PFSK-1 (cell line): ENCODE measurements around the gene ERBB4.

Experiments used
- FOXP2 ChIP-seq: optimal IDR thresholded peaks from 2 replicates; pipeline ENCODE3; 2011; ENCODE audit warnings: borderline replicate concordance, control low read depth, inconsistent platforms; ENCODE audit not compliant: insufficient read depth; ENCODE audit errors: extremely low read length, extremely low read depth
- POLR2AphosphoS5 ChIP-seq: IDR thresholded peaks from 2 replicates; pipeline ENCODE4 v1.6.1; 2012; ENCODE audit warnings: low read depth, mild to moderate bottlenecking, control low read depth, low read length, moderate library complexity
- SIN3A ChIP-seq: IDR thresholded peaks from 2 replicates; pipeline ENCODE4 v1.6.1; 2012; ENCODE audit warnings: mild to moderate bottlenecking, low read length, moderate library complexity, borderline replicate concordance; ENCODE audit not compliant: insufficient read depth
- TAF1 ChIP-seq: IDR thresholded peaks from 2 replicates; pipeline ENCODE4 v1.6.1; 2012; ENCODE audit warnings: low read length, control low read depth, borderline replicate concordance; ENCODE audit not compliant: insufficient read depth
- TF ChIP-seq, protein P1 (sequence below), 2 experiments: IDR thresholded peaks; 2 replicates each; pipeline versions ENCODE4 v1.6.1 to v1.8.0; 2011 to 2012; ENCODE audit warnings: low read depth in 2 of 2, low read length in 2 of 2, control low read depth in 1 of 2, inconsistent platforms in 1 of 2, mild to moderate bottlenecking in 1 of 2, moderate library complexity in 1 of 2; ENCODE audit not compliant: insufficient read depth in 1 of 2

Gene ERBB4

DNA sequence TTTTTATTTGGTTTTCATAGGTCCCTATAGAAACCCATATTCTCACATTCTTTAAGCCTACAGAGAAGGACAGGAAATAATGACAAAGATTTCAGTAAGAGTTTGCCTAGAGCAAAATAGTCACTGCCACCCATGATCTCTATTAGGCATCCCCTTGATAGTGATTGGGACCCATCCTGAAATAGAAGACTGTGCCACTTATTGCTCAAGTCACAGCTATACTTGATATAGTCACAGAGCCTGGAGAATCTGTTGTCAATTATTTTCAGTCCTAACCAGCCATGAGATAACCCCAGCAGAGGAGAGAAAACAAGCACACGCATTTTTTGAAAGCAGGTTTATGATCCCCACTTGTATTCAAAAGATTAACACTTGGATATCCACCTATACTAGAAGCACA, 8.2 kb downstream of the ERBB4 start:
- TF ChIP-seq, protein P1, sequence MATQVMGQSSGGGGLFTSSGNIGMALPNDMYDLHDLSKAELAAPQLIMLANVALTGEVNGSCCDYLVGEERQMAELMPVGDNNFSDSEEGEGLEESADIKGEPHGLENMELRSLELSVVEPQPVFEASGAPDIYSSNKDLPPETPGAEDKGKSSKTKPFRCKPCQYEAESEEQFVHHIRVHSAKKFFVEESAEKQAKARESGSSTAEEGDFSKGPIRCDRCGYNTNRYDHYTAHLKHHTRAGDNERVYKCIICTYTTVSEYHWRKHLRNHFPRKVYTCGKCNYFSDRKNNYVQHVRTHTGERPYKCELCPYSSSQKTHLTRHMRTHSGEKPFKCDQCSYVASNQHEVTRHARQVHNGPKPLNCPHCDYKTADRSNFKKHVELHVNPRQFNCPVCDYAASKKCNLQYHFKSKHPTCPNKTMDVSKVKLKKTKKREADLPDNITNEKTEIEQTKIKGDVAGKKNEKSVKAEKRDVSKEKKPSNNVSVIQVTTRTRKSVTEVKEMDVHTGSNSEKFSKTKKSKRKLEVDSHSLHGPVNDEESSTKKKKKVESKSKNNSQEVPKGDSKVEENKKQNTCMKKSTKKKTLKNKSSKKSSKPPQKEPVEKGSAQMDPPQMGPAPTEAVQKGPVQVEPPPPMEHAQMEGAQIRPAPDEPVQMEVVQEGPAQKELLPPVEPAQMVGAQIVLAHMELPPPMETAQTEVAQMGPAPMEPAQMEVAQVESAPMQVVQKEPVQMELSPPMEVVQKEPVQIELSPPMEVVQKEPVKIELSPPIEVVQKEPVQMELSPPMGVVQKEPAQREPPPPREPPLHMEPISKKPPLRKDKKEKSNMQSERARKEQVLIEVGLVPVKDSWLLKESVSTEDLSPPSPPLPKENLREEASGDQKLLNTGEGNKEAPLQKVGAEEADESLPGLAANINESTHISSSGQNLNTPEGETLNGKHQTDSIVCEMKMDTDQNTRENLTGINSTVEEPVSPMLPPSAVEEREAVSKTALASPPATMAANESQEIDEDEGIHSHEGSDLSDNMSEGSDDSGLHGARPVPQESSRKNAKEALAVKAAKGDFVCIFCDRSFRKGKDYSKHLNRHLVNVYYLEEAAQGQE (IDR thresholded peaks at IDR 0.05; ENCODE audit: insufficient read depth in 1 of 2, low read depth in 2 of 2, low read length in 2 of 2), result no peak
- no peak for TF ChIP-seq SIN3A
- no peak for TF ChIP-seq TAF1
- no peak for TF ChIP-seq POLR2AphosphoS5
- no peak for TF ChIP-seq FOXP2

DNA sequence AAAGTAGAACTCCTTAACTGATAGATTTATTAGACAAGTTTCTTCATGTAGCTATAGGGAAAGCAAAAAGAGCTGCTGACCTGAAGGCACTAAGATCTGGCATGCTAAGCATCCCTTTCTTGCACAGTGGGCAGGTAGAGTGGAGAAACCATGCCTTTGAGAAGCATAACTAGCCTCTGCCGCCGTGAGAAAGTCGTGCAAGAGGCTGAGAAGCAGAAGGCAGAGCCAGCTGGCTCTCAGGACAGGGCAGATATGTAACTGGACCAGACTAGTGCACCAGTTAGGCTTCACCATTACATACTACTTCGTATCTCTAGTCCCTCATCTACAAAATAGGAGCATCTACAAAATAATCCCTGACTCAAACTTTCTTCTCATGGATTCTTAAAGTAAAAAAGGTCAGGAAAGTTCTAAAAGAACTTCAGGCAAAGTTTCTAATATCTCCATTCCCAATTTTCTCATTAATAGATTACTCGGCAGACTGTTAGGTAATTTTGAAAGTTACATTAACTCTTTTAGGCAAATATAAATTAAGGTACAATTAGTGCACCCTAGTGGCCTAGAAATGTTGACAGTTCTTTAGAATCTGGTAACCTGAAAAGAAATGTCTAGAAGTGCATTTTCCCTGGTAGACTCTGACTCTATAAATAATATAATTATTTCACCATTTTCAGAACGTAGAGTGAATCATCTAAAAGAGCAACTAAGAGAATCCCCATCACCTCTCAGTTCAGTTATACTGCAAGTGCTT, 10.3 kb downstream of the ERBB4 start:
- TF ChIP-seq POLR2AphosphoS5, result no peak
- no peak for TF ChIP-seq TAF1
- TF ChIP-seq FOXP2, result no peak
- TF ChIP-seq SIN3A, result no peak
- TF ChIP-seq, protein P1 (IDR thresholded peaks at IDR 0.05; ENCODE audit: insufficient read depth in 1 of 2, low read depth in 2 of 2, low read length in 2 of 2), result no peak

DNA sequence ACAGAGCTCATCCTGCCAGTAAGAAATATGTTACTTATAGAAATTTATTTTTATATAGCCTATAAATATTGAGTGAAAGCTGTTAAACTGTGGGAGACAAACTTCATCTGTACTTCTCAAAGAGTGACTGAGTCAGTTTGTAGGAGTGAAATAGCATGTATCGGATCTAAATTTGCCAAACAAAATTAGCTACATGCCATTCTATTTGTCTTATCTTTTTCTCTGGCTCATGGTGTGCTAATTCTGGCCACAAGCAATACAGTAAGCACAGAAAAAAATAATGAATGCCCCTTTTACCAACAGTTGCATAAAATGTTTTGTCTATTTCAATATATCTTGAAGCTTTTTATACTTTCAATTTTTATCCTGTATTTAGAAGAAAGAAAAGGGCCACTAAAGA, 12.5 kb downstream of the ERBB4 start:
- TF ChIP-seq TAF1 (no peak), POLR2AphosphoS5 (no peak)

DNA sequence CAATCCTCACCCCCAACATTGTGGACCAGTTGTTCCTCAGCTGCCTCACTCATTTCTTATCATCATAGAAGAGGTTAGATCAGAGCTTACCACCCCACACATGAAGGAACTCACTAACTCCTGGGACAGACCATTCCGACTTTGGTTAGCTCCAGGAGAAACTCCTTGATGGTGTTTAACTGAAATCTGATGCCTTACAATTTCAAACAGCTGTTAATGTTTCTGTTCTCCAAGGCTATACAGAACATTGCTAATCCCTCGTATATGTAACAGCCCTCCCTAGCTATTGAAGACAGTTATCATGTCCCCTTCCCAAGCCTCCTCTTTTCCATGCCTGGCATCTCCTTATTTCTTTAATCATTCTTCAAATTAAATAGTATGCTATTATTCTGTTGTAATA, 14.8 kb downstream of the ERBB4 start:
- TF ChIP-seq, protein P1 (IDR thresholded peaks at IDR 0.05; ENCODE audit: insufficient read depth in 1 of 2, low read depth in 2 of 2, low read length in 2 of 2), result no peak
- no peak for TF ChIP-seq FOXP2
- TF ChIP-seq SIN3A, result no peak
- no peak for TF ChIP-seq TAF1
- TF ChIP-seq POLR2AphosphoS5, result no peak

DNA sequence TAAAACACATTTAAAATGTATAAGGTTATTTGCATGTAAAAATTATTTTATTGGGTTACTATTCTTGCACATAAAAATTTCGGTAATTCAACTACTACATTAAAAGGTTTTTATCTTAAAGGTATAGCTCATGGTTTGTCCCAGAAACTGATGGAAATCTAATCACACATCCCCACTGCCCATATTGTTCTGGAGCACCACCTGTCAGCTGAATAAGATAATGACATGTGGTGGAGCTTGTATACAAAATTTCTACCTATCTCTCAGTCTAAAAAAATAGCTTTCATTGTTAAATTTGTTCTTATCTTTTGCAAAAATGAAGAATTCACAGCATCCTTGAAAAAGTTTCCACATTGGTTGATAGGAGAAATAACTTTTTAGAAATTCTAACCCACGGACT, 18.3 kb downstream of the ERBB4 start:
- TF ChIP-seq FOXP2 (no peak), SIN3A (no peak), POLR2AphosphoS5 (no peak), TAF1 (no peak)
- TF ChIP-seq, protein P1 (IDR thresholded peaks at IDR 0.05; ENCODE audit: insufficient read depth in 1 of 2, low read depth in 2 of 2, low read length in 2 of 2), result no peak
